Upper lobe of right lung (tissue), 1 donor: Measurements from ENCODE around the gene ALPK3. TPM values are rescaled to one million over a fixed set of nuclear protein-coding genes. Genes with fewer than 3 reads are reported as not detected.

Experiments used
- ATAC-seq: fragments of 200-7000 bp; cut with Tn5 transposase; one replicate; pipeline ENCODE4 v1.9.1; 2020; ENCODE audit warnings: mild to moderate bottlenecking, moderate library complexity
- DNase-seq: peaks from one replicate; pipeline ENCODE4 v3.0.0-alpha.2; 2020
- H3K27ac ChIP-seq: fragments of 200-600 bp; one replicate; pipeline ENCODE4 v1.8.0; 2022
- H3K27me3 ChIP-seq: fragments of 200-600 bp; one replicate; pipeline ENCODE4 v1.8.0; 2022; ENCODE audit warnings: mild to moderate bottlenecking
- H3K36me3 ChIP-seq: fragments of 200-600 bp; one replicate; pipeline ENCODE4 v1.8.0; 2022
- H3K4me1 ChIP-seq: fragments of 200-600 bp; one replicate; pipeline ENCODE4 v1.8.0; 2022
- H3K4me3 ChIP-seq: fragments of 200-600 bp; one replicate; pipeline ENCODE4 v1.8.0; 2022; ENCODE audit warnings: mild to moderate bottlenecking
- H3K9me3 ChIP-seq: fragments of 200-600 bp; one replicate; pipeline ENCODE4 v1.8.0; 2022
- intact Hi-C: fragments of 100-400 bp; cut with DNase I; formaldehyde crosslinking; loops from one replicate; pipeline ENCODE4 v1.11.0; 2022
- total RNA-seq: library from RNA; stranded (reverse); fragmentation: NEBNext Ultra II Directional; extraction: Animal tissue kit (Norgen Biotek cat#: 25700); gene quantifications from one replicate; pipeline ENCODE4 v1.2.1, GENCODE V29; 2021
- TF ChIP-seq, protein P1 (sequence below): fragments of 200-600 bp; IDR thresholded peaks from one replicate; pipeline ENCODE4 v1.8.0; 2022; ENCODE audit warnings: antibody characterized with exemption
- donor health status: DM: no; HTN: yes; CAD: no; lungs with severe emphysema.

The ALPK3 gene
- total RNA-seq, 1 donor from 2014 or later: 21.0 TPM

- no peak overlapping the region for H3K27ac ChIP-seq
- intact Hi-C loops: no loop called here
- no peaks in the 10 kb centered on the region for H3K36me3 ChIP-seq
Measured at GRCh38 chr15:84857418-84858004, 40.4 kb downstream of the ALPK3 start.

DNA sequence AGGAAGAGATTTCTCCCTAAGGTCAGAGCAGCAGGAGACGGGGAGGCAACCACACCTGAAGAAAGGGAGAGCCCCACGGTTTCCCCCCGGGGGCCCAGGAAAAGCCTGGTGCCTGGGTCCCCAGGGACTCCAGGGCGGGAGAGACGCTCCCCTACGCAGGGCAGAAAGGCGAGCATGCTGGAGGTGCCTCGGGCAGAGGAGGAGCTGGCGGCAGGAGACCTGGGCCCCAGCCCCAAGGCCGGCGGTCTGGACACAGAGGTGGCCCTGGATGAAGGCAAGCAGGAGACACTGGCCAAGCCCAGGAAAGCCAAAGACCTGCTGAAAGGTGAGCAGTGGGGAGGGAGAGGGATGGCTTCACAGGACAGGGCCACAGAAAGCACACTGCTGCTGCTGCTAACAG lies 41.1 kb downstream of the ALPK3 start:
- Histone ChIP-seq H3K27me3 (no peaks in the 10 kb centered on the region), H3K4me3 (no peak overlapping the region), H3K27ac (no peak overlapping the region), H3K36me3 (no peaks in the 10 kb centered on the region), H3K4me1 (no peaks in the 10 kb centered on the region), H3K9me3 (no peaks in the 10 kb centered on the region)
- DNase-seq: no peak
- intact Hi-C loops: no loop called here
- ATAC-seq: no peak
- TF ChIP-seq, protein P1, sequence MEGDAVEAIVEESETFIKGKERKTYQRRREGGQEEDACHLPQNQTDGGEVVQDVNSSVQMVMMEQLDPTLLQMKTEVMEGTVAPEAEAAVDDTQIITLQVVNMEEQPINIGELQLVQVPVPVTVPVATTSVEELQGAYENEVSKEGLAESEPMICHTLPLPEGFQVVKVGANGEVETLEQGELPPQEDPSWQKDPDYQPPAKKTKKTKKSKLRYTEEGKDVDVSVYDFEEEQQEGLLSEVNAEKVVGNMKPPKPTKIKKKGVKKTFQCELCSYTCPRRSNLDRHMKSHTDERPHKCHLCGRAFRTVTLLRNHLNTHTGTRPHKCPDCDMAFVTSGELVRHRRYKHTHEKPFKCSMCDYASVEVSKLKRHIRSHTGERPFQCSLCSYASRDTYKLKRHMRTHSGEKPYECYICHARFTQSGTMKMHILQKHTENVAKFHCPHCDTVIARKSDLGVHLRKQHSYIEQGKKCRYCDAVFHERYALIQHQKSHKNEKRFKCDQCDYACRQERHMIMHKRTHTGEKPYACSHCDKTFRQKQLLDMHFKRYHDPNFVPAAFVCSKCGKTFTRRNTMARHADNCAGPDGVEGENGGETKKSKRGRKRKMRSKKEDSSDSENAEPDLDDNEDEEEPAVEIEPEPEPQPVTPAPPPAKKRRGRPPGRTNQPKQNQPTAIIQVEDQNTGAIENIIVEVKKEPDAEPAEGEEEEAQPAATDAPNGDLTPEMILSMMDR: no peak

More at GRCh38 chr15:84857418-84858004, 40.4 kb downstream of the ALPK3 start:
- ATAC-seq (no peak), DNase-seq (no peak)
- H3K27me3 ChIP-seq: no peaks in the 10 kb centered on the region
- H3K9me3 ChIP-seq: no peaks in the 10 kb centered on the region
- H3K4me1 ChIP-seq: no peaks in the 10 kb centered on the region
- H3K4me3 ChIP-seq: no peak overlapping the region
- TF ChIP-seq, protein P1: no peak

DNA sequence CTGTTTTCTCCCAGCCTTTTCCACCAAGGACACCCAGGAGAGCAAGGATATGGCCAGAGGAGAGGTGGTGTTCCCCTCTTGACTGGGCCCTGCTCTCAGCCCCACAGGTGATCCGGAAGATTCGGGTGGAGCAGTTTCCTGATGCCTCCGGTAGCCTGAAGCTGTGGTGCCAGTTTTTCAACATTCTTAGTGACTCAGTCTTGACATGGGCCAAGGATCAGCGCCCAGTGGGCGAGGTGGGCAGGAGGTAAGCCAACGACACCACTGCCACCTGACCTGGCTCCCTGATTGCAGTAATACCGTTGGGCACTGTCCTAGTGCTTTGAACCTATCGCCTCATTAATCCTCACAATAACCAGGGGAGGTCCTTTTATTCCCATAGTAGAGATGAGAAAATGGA lies 42.0 kb downstream of the ALPK3 start:
- H3K27ac ChIP-seq: no peak overlapping the region
- H3K4me3 ChIP-seq: no peak overlapping the region
- intact Hi-C loops: no loop called here
- no peaks in the 10 kb centered on the region for H3K4me1 ChIP-seq
- TF ChIP-seq, protein P1: no peak
- no peaks in the 10 kb centered on the region for H3K9me3 ChIP-seq
- peak; percentile 78 for DNase-seq
- H3K27me3 ChIP-seq: no peaks in the 10 kb centered on the region
- ATAC-seq: peak; percentile 79
- no peaks in the 10 kb centered on the region for H3K36me3 ChIP-seq

DNA sequence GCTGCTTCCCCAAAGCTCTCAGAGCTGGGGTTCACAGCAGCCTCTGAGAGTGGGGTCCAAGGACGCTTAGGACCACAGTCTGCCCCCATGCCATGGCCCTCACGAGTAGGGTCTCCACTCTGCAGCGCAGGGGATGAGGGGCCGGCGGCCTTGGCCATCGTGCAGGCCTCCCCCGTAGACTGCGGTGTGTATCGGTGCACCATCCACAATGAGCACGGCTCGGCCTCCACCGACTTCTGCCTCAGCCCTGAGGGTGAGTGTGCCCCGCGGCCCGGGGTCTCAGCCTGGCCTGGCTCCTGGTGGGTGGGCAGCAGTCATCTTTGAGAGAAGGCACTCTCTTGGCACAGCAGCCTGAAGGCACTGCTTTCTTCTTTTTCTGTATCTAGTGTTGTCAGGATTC lies 42.5 kb downstream of the ALPK3 start:
- ATAC-seq (no peak), DNase-seq (no peak)
- TF ChIP-seq, protein P1: no peak
- Histone ChIP-seq H3K4me1 (no peaks in the 10 kb centered on the region), H3K27ac (no peak overlapping the region), H3K36me3 (no peaks in the 10 kb centered on the region), H3K9me3 (no peaks in the 10 kb centered on the region), H3K27me3 (no peaks in the 10 kb centered on the region), H3K4me3 (no peak overlapping the region)
- intact Hi-C loops: loop anchor here (10.0 kb wide), 1 partner anchor 55 kb away; no protein-coding TSS in a partner anchor

DNA sequence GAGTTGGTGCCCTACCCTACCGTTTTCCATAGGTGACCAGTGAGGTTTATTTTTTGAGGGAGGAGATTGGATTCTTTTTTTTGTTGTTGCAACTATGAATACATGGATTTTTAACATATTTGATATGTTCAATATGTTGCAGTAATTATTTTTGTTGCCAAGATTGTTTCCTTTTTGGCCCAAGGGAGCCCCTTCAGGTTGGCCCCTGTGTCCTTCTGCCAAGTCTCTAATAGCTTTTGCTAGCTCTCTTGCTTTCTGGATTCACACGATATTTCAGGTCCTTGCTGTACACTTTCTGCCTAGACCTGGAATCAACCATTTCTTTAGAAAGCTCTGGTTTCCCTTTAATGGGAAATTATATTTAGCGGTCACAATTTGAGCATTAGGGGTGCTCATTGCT lies 44.6 kb downstream of the ALPK3 start:
- Histone ChIP-seq H3K36me3 (no peaks in the 10 kb centered on the region), H3K9me3 (no peaks in the 10 kb centered on the region), H3K4me3 (no peak overlapping the region), H3K27me3 (no peaks in the 10 kb centered on the region), H3K4me1 (no peaks in the 10 kb centered on the region), H3K27ac (no peak overlapping the region)
- intact Hi-C loops: loop anchor here (10.0 kb wide), 1 partner anchor 53 kb away; no protein-coding TSS in a partner anchor
- ATAC-seq: no peak
- DNase-seq: no peak
- TF ChIP-seq, protein P1: no peak
